Fibroblast of lung (primary cell): ENCODE results near the gene SORCS2. TPM values are rescaled to one million over a fixed set of nuclear protein-coding genes. Genes with fewer than 3 reads are reported as not detected.

ENCODE experiments used
- DNase-seq, 2 donors: peaks; one replicate each; pipeline versions ENCODE4 v3.0.0 to v3.0.0-alpha.2; 2010; ENCODE audit warnings: low read depth in 2 of 2
- H2AFZ ChIP-seq: 2 replicates; pipeline ENCODE4 v1.5.1; 2012; ENCODE audit warnings: low read length, control low read depth, inconsistent platforms
- H3K27ac ChIP-seq: 2 replicates; pipeline ENCODE4 v1.5.1; 2011; ENCODE audit warnings: low read length, control low read depth; ENCODE audit not compliant: insufficient read depth
- H3K27me3 ChIP-seq: 2 replicates; pipeline ENCODE4 v1.5.1; 2011; ENCODE audit warnings: mild to moderate bottlenecking, low read length; ENCODE audit not compliant: control insufficient read depth, insufficient read depth
- H3K36me3 ChIP-seq: 2 replicates; pipeline ENCODE4 v1.5.1; 2011; ENCODE audit warnings: low read length; ENCODE audit not compliant: control insufficient read depth, insufficient read depth
- H3K4me1 ChIP-seq: 2 replicates; pipeline ENCODE4 v1.5.1; 2011; ENCODE audit warnings: low read length; ENCODE audit not compliant: control insufficient read depth, insufficient read depth; ENCODE audit errors: extremely low read depth
- H3K4me2 ChIP-seq: 2 replicates; pipeline ENCODE4 v1.5.1; 2011; ENCODE audit warnings: low read length, control low read depth; ENCODE audit not compliant: insufficient read depth; ENCODE audit errors: extremely low read depth
- H3K4me3 ChIP-seq, 4 experiments: fragments of 200-600 bp in 1 of 4; sonication (generic) in 1 of 4; replicated peaks in 1 of 4; 2 replicates each; pipeline ENCODE4 v1.5.1; 2011 to 2016; ENCODE audit warnings: low read length in 4 of 4, low read depth in 3 of 4, mild to moderate bottlenecking in 3 of 4, control low read depth in 2 of 4, inconsistent platforms in 1 of 4, mixed read lengths in 1 of 4; ENCODE audit not compliant: insufficient read depth in 1 of 4; ENCODE audit errors: control extremely low read depth in 1 of 4
- H3K79me2 ChIP-seq: 2 replicates; pipeline ENCODE4 v1.5.1; 2012; ENCODE audit warnings: mild to moderate bottlenecking, low read length, inconsistent platforms; ENCODE audit not compliant: control insufficient read depth, insufficient read depth
- H3K9ac ChIP-seq: 2 replicates; pipeline ENCODE4 v1.5.1; 2011; ENCODE audit warnings: mild to moderate bottlenecking, low read length, control low read depth; ENCODE audit not compliant: insufficient read depth
- H3K9me3 ChIP-seq: 2 replicates; pipeline ENCODE4 v1.5.1; 2012; ENCODE audit warnings: low read depth, low read length; ENCODE audit not compliant: control insufficient read depth, insufficient read depth
- H4K20me1 ChIP-seq: 2 replicates; pipeline ENCODE4 v1.5.1; 2011; ENCODE audit warnings: low read length; ENCODE audit not compliant: control insufficient read depth, insufficient read depth; ENCODE audit errors: extremely low read depth
- CTCF ChIP-seq, 2 donors: IDR thresholded peaks in 1 of 2; conservative IDR thresholded peaks in 1 of 2; 1 replicate in 1 of 2; 2 replicates in 1 of 2; pipeline ENCODE4 v1.5.1; 2011 to 2012; ENCODE audit warnings: low read length in 2 of 2, control low read depth in 1 of 2, inconsistent platforms in 1 of 2, low read depth in 1 of 2, mild to moderate bottlenecking in 1 of 2
- EZH2 ChIP-seq: IDR thresholded peaks from 2 replicates; pipeline ENCODE4 v1.5.1; 2012; ENCODE audit warnings: low read length, control low read depth, mild to moderate bottlenecking; ENCODE audit errors: missing control alignments
- polyA plus RNA-seq, 2 donors: library from polyadenylated mRNA; depleted of rRNA in 1 of 2; stranded (reverse) in 1 of 2; unstranded in 1 of 2; fragments of >200 nt; gene quantifications; 2 replicates each; pipeline ENCODE4 v1.2.1, GENCODE V29; 2011 to 2012; ENCODE audit warnings: missing spikeins in 1 of 2
- total RNA-seq: library from RNA; depleted of rRNA; stranded (reverse); fragments of >200 nt; gene quantifications from 2 replicates; pipeline ENCODE4 v1.2.1, GENCODE V29; 2014

SORCS2 gene
- total and polyA plus RNA-seq, 2 donors (not counting 1 experiment from before 2014, with no cell fraction given) = 0.17 to 0.41 TPM

- TF ChIP-seq CTCF (conservative IDR thresholded peaks at IDR 0.05 in 1 of 2, IDR thresholded peaks at IDR 0.05 in 1 of 2; ENCODE audit: low read depth in 1 of 2, low read length in 2 of 2) (no peak), EZH2 (no peak)
- peak in 1 of 2 donors; percentile 68 for DNase-seq
- no peak overlapping the region for H3K4me2 ChIP-seq
- peaks cover 17% of the 10 kb centered on the region for H3K27me3 ChIP-seq
- no peaks in the 10 kb centered on the region for H3K79me2 ChIP-seq
- H3K4me3 ChIP-seq = no peak overlapping the region
- H4K20me1 ChIP-seq = no peaks in the 10 kb centered on the region
- no peaks in the 10 kb centered on the region for H3K4me1 ChIP-seq
- H3K9me3 ChIP-seq = no peaks in the 10 kb centered on the region
- H3K9ac ChIP-seq = no peak overlapping the region
- no peaks in the 10 kb centered on the region for H3K36me3 ChIP-seq
- no peak overlapping the region for H2AFZ ChIP-seq
- H3K27ac ChIP-seq = no peak overlapping the region
These were observed 185.0 kb downstream of the SORCS2 start for GRCh38 chr4:7377223-7377865.

GRCh38 chr4:7379186-7379585 lies 186.8 kb downstream of the SORCS2 start:
- Histone ChIP-seq H3K4me1 (no peaks in the 10 kb centered on the region), H3K27ac (no peak overlapping the region), H2AFZ (no peak overlapping the region), H3K4me2 (no peak overlapping the region), H3K9ac (no peak overlapping the region), H3K79me2 (no peaks in the 10 kb centered on the region), H3K36me3 (no peaks in the 10 kb centered on the region), H4K20me1 (no peaks in the 10 kb centered on the region), H3K27me3 (peaks cover 17% of the 10 kb centered on the region), H3K4me3 (no peak overlapping the region), H3K9me3 (no peaks in the 10 kb centered on the region)
- no peak for DNase-seq
- TF ChIP-seq EZH2 (no peak), CTCF (conservative IDR thresholded peaks at IDR 0.05 in 1 of 2, IDR thresholded peaks at IDR 0.05 in 1 of 2; ENCODE audit: low read depth in 1 of 2, low read length in 2 of 2) (no peak)

- Histone ChIP-seq H3K9ac (no peak overlapping the region), H3K9me3 (no peaks in the 10 kb centered on the region), H4K20me1 (no peaks in the 10 kb centered on the region), H3K27me3 (peaks cover 15% of the 10 kb centered on the region), H3K79me2 (no peaks in the 10 kb centered on the region), H3K4me1 (no peaks in the 10 kb centered on the region), H2AFZ (no peak overlapping the region), H3K36me3 (no peaks in the 10 kb centered on the region), H3K4me3 (no peak overlapping the region), H3K27ac (no peak overlapping the region), H3K4me2 (no peak overlapping the region)
- no peak for DNase-seq
- TF ChIP-seq CTCF (conservative IDR thresholded peaks at IDR 0.05 in 1 of 2, IDR thresholded peaks at IDR 0.05 in 1 of 2; ENCODE audit: low read depth in 1 of 2, low read length in 2 of 2) (no peak), EZH2 (no peak)
These were observed 187.4 kb downstream of the SORCS2 start for GRCh38 chr4:7379719-7380118.
